Hematopoietic multipotent progenitor cell (in vitro differentiated cells): Measurements from ENCODE around the gene BTNL3. TPM values are rescaled to one million over a fixed set of nuclear protein-coding genes. Genes with fewer than 3 reads are reported as not detected.
"Not testable (repeated sequence)": the region's sequence is repeated elsewhere in the genome, so short reads cannot be mapped to it uniquely, and the experiment has no call there.

Source experiments
- DNase-seq, 3 donors: peaks; one replicate each; pipeline ENCODE4 v3.0.0-alpha.2; 2011 to 2015; ENCODE audit warnings: low read depth in 2 of 3, low spot score in 2 of 3
- small RNA-seq: library from RNA; depleted of rRNA; stranded (forward); fragments of <200 nt; gene quantifications from one replicate; pipeline ENCODE3, GENCODE V24; 2012
- total RNA-seq: library from RNA; depleted of rRNA; stranded (reverse); fragments of >200 nt; gene quantifications from one replicate; pipeline ENCODE4 v1.2.3, GENCODE V29; 2012

Gene BTNL3
- total RNA-seq, 1 donor: under 0.01 TPM

- no peak for DNase-seq
These were observed 56.1 kb downstream of the BTNL3 start for GRCh38 chr5:181044662-181045305.

DNA sequence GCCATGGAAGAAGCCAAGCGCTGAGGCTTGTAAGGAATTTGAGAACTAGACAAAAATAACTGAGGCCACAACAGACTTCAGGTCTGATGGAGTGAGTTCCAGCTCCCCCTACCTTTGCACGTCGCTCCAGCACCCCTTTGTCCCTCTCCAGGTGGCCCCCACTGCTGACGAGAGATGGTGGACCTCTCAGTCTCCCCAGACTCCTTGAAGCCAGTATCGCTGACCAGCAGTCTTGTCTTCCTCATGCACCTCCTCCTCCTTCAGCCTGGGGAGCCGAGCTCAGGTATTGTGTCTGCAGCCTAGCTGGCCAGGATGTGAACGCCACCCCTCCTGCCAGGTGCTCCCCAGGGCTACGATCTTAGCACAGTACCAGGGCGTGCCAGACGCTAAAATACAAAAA, 56.7 kb downstream of the BTNL3 start:
- no peak for DNase-seq

GRCh38 chr5:181045857-181046256, 57.2 kb downstream of the BTNL3 start:
- DNase-seq: not testable (repeated sequence)

- no peak for DNase-seq
These were observed 58.6 kb downstream of the BTNL3 start for GRCh38 chr5:181047288-181047687.

DNA sequence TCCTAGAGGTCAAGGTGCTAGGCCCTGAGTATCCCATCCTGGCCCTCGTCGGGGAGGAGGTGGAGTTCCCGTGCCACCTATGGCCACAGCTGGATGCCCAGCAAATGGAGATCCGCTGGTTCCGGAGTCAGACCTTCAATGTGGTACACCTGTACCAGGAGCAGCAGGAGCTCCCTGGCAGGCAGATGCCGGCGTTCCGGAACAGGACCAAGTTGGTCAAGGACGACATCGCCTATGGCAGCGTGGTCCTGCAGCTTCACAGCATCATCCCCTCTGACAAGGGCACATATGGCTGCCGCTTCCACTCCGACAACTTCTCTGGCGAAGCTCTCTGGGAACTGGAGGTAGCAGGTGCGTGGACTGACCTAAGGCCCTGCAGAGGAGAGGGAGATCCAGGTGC, 59.3 kb downstream of the BTNL3 start:
- DNase-seq: no peak

GRCh38 chr5:181050016-181050415, 61.4 kb downstream of the BTNL3 start:
- DNase-seq: no peak

DNA sequence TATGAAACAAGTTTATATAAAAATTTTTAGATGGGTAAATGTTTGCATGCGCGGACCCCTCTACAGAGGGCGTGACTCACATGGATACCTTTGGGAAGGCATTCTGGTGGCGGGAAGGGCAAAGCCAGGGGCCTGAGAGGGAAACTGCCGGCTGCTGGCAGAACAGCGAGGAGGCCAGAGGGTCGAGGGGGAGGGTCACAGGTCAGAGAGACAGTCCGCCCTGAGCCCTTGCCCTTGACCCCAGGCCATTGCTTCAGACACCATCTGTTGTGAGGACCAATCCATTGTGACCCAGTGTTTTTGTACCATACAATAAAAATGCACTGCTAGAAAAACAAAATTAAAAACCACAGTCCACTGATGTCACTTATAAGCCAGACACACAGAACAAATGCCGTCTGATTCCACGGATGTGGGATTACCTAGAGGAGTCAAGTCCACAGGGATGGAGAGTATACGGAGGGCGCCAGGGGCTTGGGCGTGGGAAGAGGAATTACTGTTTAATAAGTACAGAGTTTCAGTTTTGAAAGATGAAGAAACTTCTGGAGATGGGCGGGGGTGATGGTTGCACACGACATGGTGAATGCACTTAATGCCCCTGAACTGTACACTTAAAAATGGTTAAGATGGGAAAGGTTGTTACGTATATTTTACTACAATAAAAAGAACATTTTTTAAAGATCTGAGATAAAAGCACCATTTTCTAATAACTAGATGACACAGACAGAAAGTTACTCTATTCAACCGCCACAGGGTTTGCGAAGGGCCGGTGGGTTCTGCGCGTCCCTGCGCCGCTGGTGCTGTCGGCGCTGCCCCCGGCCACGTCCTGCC, 63.4 kb downstream of the BTNL3 start:
- peak in 1 of 3 donors; percentile 4 for DNase-seq

DNA sequence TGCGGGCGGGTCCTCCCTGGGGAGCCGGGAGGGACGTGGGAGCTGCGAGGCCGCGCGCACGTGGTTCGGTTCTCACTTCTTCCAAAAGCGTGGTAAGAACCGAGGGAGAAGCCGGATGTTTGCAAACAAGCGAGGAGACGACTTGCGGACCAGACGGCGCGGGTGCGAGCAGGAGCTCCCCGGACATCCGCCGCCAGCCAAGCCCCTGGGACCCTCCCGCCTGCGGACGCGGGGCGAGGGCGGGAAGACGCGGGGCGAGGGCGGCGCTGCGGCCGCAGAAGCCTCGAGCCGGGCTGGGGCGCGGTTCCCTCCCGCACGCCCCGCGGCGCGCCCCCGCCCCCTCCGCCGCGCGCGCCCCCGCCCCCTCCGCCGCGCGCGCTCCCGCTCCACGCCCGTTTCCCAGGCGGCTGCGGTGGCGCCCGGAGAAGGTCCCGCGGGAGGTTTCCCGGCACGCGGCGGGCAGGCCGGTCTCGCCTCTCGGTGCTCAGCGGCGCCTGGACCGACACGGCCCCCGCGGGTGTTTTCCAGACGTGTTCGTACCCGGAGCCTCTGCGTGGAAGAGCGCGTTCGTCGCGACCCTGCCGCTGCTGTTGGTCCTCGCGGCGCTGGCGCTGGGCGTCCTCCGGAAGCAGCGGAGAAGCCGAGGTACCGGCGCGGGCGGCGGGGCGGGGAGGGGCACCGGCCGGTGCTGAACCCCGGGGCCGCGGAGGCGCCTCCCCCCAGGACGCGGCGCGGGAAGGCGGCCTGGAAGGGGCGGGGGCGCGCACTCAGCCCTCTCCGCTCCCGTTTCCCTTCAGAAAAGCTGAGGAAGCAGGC, 64.2 kb downstream of the BTNL3 start:
- peak in 1 of 3 donors; percentile 10 for DNase-seq

DNA sequence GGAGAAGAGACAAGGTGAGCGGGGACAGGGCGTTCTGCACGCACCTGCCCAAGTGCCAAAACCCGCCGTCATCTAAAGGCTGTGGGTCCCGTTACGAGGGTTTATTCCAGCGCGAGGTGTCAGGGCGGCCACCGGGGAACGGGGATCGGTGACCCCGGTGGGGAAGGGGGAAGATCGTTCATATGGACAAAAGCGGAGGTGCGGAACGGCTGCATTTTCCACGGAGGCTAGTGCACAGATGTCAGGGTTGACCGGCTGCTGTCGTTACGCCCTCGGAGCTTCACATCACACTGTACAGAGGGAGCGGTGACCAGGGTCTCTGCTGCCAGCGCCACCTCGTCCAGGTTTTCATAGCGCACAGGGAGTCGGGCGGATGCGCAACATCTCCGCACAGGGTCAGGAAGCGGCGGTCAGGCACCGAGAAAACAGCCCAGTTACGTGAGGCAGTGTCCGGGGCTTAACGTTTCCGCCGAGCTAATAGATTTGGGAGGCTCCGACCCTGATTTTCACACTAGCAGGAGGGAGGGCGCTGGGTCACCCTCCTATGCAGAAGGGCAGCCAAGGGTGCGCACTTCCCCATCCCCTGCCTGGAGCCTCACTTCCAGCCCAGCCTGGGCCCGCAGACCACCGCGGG, 65.0 kb downstream of the BTNL3 start:
- peak in 1 of 3 donors; percentile 2 for DNase-seq

- no peak for DNase-seq
These were observed 65.5 kb downstream of the BTNL3 start for GRCh38 chr5:181054138-181054537.

DNA sequence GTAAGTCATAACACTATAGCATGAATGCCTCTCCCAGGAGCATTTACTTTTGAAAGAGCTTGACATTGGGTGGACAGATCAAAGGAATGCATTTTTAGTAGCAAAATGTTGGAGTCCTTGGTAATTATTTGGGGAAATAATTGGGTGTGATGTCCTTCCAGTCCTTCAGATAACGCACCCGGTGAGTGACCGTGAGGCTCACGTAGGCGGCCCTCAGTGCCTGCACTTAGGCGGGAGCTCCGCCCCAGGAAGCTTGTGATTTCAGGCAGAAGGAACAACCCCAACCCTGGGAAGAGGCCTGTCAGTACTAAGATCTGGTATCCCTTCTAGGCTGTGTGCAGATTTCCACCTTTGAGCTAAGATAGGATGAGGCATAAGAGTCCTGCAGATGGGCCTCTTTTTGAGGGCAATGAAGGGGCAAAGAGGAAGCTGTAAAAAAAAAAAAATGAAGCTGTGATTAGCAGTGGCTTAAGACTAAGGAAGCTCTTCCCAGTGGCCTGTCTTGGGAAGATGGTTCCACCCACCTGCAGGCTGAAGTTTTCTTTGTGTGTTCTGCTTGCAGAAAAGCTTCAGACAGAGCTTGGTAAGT, 66.3 kb downstream of the BTNL3 start:
- no peak for DNase-seq

Small RNA genes lying within 50 kb of the gene (small RNA-seq; reads per million reads assigned to genes)
- not detected for gene MIR8089
- gene RNU6-1036P: not detected
- not detected for gene RPS29P12

Other genes with a start within 250 kb of the BTNL3 start
- gene OR2Y1, start 248.8 kb upstream of the BTNL3 start, total RNA-seq: not detected
- gene MGAT1, start 186.0 kb upstream of the BTNL3 start, total RNA-seq: 130 TPM
- gene ZFP62, start 127.6 kb upstream of the BTNL3 start, total RNA-seq: 11.3 TPM
- under 0.01 TPM for gene BTNL8, start 89.7 kb upstream of the BTNL3 start, total RNA-seq
- under 0.01 TPM for gene BTNL9, start 51.4 kb downstream of the BTNL3 start, total RNA-seq
- gene OR2V1, start 142.3 kb downstream of the BTNL3 start, total RNA-seq: not detected
- gene OR2V2, start 158.7 kb downstream of the BTNL3 start, total RNA-seq: under 0.01 TPM
- gene TRIM7, start 216.3 kb downstream of the BTNL3 start, total RNA-seq: 0.27 TPM
- gene TRIM41, start 234.4 kb downstream of the BTNL3 start, total RNA-seq: 17.0 TPM